Measurements from ENCODE around the gene CDH23. TPM values are rescaled to one million over a fixed set of nuclear protein-coding genes. Genes with fewer than 3 reads are reported as not detected.

Gene CDH23
- total RNA-seq, 1 experiment from 2014 or later = 0.34 TPM

DNA sequence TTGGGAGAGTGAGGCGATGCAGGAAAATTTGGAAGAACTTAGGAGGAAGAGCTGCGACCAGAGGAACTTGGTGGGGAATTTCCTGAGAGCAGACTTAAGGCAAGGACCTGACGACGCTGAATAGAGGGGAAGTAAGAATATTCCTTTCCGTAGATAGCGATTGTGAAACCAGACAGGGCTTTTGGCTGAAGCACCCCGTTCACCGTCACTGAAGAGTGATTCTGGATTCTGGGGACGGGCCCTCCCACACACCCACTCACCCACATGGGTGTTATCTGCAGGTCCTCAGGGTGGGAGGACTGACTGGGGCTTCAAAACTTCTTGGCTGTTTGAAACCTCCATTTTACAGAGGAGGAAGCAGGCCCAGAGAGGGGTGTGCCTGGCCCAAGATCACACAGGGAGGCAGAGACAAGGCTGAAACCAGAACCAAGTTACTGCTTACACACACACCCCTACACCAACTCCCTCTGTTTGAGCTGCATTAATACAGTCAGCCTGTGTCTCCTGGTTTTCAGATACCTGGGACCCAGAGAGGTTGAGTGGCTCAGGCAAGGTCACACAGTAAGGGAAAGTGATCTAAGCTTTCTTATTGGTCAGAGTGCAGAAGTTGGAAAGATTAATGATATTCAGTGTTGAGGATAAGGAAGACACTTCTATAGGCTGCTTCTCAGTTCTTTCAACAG lies 37.2 kb upstream of the CDH23 start:
- DNase-seq = no peak
- Mint-ChIP-seq H3K9me3 (ENCODE audit: unreplicated experiment) (no peaks in the 10 kb centered on the region), H3K4me3 (ENCODE audit: unreplicated experiment) (no peak overlapping the region), H3K27me3 (ENCODE audit: insufficient read depth, unreplicated experiment) (no peaks in the 10 kb centered on the region), H3K27ac (ENCODE audit: unreplicated experiment) (no peak overlapping the region), H3K4me1 (ENCODE audit: low read depth, unreplicated experiment) (no peaks in the 10 kb centered on the region), H3K36me3 (ENCODE audit: insufficient read depth, unreplicated experiment) (no peaks in the 10 kb centered on the region)
- Histone ChIP-seq H3K4me3 (ENCODE audit: low read depth, low read length) (no peak overlapping the region), H3K36me3 (ENCODE audit: control insufficient read depth, insufficient read depth, low read length) (no peaks in the 10 kb centered on the region), H3K4me1 (no peaks in the 10 kb centered on the region), H3K27me3 (replicated peaks; ENCODE audit: control insufficient read depth, insufficient read depth, low read length) (no peaks in the 10 kb centered on the region), H3K9me3 (no peaks in the 10 kb centered on the region)
- TF ChIP-seq, protein P1, sequence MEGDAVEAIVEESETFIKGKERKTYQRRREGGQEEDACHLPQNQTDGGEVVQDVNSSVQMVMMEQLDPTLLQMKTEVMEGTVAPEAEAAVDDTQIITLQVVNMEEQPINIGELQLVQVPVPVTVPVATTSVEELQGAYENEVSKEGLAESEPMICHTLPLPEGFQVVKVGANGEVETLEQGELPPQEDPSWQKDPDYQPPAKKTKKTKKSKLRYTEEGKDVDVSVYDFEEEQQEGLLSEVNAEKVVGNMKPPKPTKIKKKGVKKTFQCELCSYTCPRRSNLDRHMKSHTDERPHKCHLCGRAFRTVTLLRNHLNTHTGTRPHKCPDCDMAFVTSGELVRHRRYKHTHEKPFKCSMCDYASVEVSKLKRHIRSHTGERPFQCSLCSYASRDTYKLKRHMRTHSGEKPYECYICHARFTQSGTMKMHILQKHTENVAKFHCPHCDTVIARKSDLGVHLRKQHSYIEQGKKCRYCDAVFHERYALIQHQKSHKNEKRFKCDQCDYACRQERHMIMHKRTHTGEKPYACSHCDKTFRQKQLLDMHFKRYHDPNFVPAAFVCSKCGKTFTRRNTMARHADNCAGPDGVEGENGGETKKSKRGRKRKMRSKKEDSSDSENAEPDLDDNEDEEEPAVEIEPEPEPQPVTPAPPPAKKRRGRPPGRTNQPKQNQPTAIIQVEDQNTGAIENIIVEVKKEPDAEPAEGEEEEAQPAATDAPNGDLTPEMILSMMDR (IDR thresholded peaks at IDR 0.05; ENCODE audit: insufficient read depth in 1 of 2, low read depth in 1 of 2, low read length in 1 of 2, severe bottlenecking in 1 of 2, unreplicated experiment in 1 of 2) = no peak
- POLR2A ChIA-PET = no interaction called here
- CTCF ChIA-PET = interaction anchor here (0.6 to 1.3 kb wide), 3 partner anchors 10 to 40 kb away, joined by 3 to 5 read pairs (median 4); no protein-coding TSS in a partner anchor
- no TSS peak for BruUV-seq (replicated peaks)
- intact Hi-C loops (cut with micrococcal nuclease; ENCODE audit: unreplicated experiment) = no loop called here

DNA sequence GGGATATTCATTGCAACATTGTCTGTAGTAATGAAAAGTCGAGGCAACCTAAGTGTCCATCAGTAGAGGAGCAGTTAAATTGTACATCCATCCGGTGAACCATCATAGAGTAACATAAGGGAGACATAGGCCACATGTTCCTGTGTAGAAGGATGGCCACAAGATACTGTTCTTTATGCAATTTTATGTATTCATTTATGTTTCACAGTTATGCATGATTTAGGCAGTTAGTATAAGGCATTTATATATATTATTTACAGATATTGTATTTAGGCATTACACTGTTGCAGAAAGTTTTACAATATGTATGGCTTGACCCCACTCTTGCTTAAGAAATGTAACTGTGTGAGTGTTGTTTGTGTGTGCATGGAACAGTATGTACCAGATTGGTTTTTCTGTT lies 36.0 kb upstream of the CDH23 start:
- no peak overlapping the region for H3K27ac Mint-ChIP-seq (ENCODE audit: unreplicated experiment)
- POLR2A ChIA-PET = no interaction called here

DNA sequence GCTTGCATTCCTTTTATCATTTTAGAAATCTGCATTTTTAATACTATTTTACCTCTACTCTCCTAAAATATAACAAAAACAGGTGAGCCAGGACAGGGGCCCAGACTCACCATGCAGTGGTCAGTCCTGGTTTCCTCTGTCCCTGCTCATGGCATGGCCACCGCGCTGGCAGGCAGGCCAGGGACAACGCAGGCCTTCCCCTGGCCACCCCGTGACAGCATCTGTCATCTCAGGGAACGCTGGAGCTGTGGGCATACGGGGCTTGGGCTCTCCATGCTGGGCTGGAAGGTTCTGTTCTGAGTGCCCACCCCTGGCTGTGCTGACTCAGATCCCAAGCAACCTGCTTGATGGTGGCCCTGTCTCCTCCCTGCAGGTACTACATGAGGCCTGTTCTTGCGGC lies 35.1 kb upstream of the CDH23 start:
- ChIA-PET POLR2A (no interaction called here), CTCF (no interaction called here)
- no peaks in the 10 kb centered on the region for H3K9me3 ChIP-seq
- no peaks in the 10 kb centered on the region for H3K4me1 ChIP-seq
- no peaks in the 10 kb centered on the region for H3K4me1 Mint-ChIP-seq (ENCODE audit: low read depth, unreplicated experiment)
- no peak for DNase-seq
- H3K36me3 Mint-ChIP-seq (ENCODE audit: insufficient read depth, unreplicated experiment) = no peaks in the 10 kb centered on the region
- H3K27ac Mint-ChIP-seq (ENCODE audit: unreplicated experiment) = no peak overlapping the region
- no peak overlapping the region for H3K4me3 Mint-ChIP-seq (ENCODE audit: unreplicated experiment)
- TF ChIP-seq, protein P1 (IDR thresholded peaks at IDR 0.05; ENCODE audit: insufficient read depth in 1 of 2, low read depth in 1 of 2, low read length in 1 of 2, severe bottlenecking in 1 of 2, unreplicated experiment in 1 of 2) = no peak
- H3K36me3 ChIP-seq (ENCODE audit: control insufficient read depth, insufficient read depth, low read length) = no peaks in the 10 kb centered on the region
- intact Hi-C loops (cut with micrococcal nuclease; ENCODE audit: unreplicated experiment) = no loop called here
- no peak overlapping the region for H3K4me3 ChIP-seq (ENCODE audit: low read depth, low read length)
- no peaks in the 10 kb centered on the region for H3K9me3 Mint-ChIP-seq (ENCODE audit: unreplicated experiment)
- H3K27me3 Mint-ChIP-seq (ENCODE audit: insufficient read depth, unreplicated experiment) = no peaks in the 10 kb centered on the region
- BruUV-seq (replicated peaks) = no TSS peak
- H3K27me3 ChIP-seq (replicated peaks; ENCODE audit: control insufficient read depth, insufficient read depth, low read length) = no peaks in the 10 kb centered on the region

More for the DNA sequence above, 36.0 kb upstream of the CDH23 start:
- Mint-ChIP-seq H3K4me3 (ENCODE audit: unreplicated experiment) (no peak overlapping the region), H3K4me1 (ENCODE audit: low read depth, unreplicated experiment) (no peaks in the 10 kb centered on the region), H3K36me3 (ENCODE audit: insufficient read depth, unreplicated experiment) (no peaks in the 10 kb centered on the region), H3K27me3 (ENCODE audit: insufficient read depth, unreplicated experiment) (no peaks in the 10 kb centered on the region), H3K9me3 (ENCODE audit: unreplicated experiment) (no peaks in the 10 kb centered on the region)
- no TSS peak for BruUV-seq (replicated peaks)
- CTCF ChIA-PET = interaction anchor here (0.6 to 1.3 kb wide), 2 partner anchors 9 to 77 kb away, joined by 5 to 7 read pairs; no protein-coding TSS in a partner anchor
- Histone ChIP-seq H3K36me3 (ENCODE audit: control insufficient read depth, insufficient read depth, low read length) (no peaks in the 10 kb centered on the region), H3K9me3 (no peaks in the 10 kb centered on the region), H3K4me3 (ENCODE audit: low read depth, low read length) (no peak overlapping the region), H3K4me1 (no peaks in the 10 kb centered on the region), H3K27me3 (replicated peaks; ENCODE audit: control insufficient read depth, insufficient read depth, low read length) (no peaks in the 10 kb centered on the region)
- TF ChIP-seq, protein P1 (IDR thresholded peaks at IDR 0.05; ENCODE audit: insufficient read depth in 1 of 2, low read depth in 1 of 2, low read length in 1 of 2, severe bottlenecking in 1 of 2, unreplicated experiment in 1 of 2) = no peak
- DNase-seq = no peak
- intact Hi-C loops (cut with micrococcal nuclease; ENCODE audit: unreplicated experiment) = no loop called here

Measured in Caco-2 (cell line).